HuH-7.5 (cell line): ENCODE measurements around the gene RPL12.
A peak's percentile ranks its signal among the peaks of the same experiment; 100 is the strongest.

Source experiments
- DNase-seq: peaks from one replicate; pipeline ENCODE4 v3.0.0; 2011; ENCODE audit warnings: low spot score

RPL12 gene

GRCh38 chr9:127450830-127451607 is at the start of gene RPL12, which contains the start of gene LRSAM1:
Gene RPL12 (minus strand): TSS chr9:127451406. CDS start chr9:127451317, 89 bp downstream.
Gene LRSAM1 (plus strand): TSS chr9:127451510. CDS start chr9:127454528, 3,018 bp downstream.
- DNase-seq, result peak; percentile 89

- DNase-seq, result no peak
Measured at GRCh38 chr9:127500862-127501261, 49.7 kb upstream of the RPL12 start.

GRCh38 chr9:127500399-127500798 is 49.2 kb upstream of the RPL12 start:
- DNase-seq, result no peak

- DNase-seq, result no peak
Measured at GRCh38 chr9:127498298-127498697, 47.1 kb upstream of the RPL12 start.

DNA sequence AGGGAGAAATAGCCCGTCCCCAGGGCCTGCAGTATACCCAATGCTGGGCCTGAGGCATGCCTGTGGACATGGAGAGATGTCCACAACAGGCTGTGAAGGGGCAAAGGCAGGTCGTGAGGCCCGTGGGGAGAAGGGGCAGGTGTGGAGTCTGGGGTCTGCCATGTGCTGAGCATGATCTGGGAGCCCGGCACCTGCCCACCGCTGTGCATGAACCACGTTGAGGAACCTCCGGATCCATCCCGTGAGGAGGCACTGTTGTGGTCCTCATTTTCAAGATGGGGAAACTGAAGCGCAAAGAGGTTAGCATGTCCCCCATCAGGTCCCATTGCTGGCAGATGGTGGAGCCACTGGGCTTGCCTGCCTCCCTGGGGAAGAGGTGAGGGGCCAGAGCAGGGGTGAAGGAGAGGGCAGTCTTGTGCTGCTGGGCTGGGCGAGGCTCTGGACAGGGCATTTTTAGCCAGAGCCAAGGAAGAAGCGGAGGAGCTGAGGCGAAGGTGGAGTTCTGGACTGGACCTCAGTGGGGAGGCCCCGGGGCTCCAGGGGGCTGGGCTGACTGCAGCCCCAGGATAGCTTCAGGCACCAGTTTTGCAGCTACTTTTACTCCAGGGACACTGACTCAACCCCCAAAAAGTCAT is 46.6 kb upstream of the RPL12 start:
- no peak for DNase-seq

GRCh38 chr9:127496974-127497373 is 45.8 kb upstream of the RPL12 start:
- DNase-seq, result no peak

GRCh38 chr9:127495884-127496555 is 44.8 kb upstream of the RPL12 start:
- no peak for DNase-seq

GRCh38 chr9:127494304-127494702 is 43.1 kb upstream of the RPL12 start:
- no peak for DNase-seq

DNA sequence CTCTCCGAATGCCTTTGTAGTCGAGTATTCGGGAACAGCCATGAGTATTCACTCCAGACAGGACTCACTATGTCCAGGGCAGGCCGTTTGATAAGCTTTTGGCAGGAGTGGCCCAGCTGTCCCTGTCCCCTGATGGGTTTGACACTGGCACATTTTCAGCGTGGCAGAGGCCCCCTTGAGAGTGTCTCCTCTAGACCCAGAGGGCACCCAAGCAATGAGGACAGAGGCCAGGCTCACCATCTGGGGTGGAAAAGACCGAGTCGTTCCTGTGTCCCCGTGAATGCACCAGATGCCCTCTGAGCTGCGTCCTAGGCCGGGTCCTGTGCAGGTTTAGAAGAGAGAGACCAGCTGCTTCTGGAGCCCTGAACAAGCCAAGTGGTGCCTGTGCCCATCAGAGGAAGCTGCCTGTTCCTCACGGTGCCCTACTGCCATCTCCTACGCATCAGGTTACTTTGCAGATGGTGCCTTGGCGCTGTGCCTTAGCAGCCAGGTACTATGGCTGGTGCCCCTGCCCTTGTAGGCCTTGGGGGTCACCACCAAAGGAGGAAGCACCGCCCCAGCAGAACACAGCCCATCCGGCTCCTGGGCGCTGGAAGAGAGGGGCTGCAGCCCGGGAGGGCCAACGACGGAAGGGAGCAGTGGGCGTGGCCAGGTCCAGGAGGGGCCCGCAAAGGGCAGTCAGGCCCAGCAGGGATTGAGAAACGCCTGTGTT is 42.5 kb upstream of the RPL12 start:
- DNase-seq, result no peak

- no peak for DNase-seq
Measured at GRCh38 chr9:127492616-127493015, 41.4 kb upstream of the RPL12 start.

DNA sequence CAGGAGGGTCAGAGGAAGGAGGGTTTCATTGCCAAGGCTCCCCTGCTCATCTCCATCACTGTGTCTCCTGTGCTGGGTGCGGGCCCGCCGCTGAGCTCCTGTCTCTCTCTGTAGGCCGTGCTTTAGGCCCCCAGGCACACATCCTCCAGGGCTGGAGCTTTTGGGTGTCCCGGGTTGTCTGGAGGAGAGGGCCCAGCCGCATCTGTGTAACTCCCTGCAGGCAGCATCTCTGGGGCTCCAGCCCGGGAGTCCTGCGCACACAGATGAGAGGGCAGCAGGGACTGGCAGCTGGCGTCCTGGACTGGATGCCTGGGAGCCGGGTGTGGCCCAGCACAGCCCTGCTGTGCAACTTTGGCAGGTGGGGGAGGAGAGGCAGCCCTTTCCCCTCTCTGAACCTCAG is 40.3 kb upstream of the RPL12 start:
- no peak for DNase-seq

- DNase-seq, result no peak
Measured at GRCh38 chr9:127490535-127491230, 39.5 kb upstream of the RPL12 start.

- DNase-seq, result no peak
Measured at GRCh38 chr9:127489471-127490115, 38.4 kb upstream of the RPL12 start.

DNA sequence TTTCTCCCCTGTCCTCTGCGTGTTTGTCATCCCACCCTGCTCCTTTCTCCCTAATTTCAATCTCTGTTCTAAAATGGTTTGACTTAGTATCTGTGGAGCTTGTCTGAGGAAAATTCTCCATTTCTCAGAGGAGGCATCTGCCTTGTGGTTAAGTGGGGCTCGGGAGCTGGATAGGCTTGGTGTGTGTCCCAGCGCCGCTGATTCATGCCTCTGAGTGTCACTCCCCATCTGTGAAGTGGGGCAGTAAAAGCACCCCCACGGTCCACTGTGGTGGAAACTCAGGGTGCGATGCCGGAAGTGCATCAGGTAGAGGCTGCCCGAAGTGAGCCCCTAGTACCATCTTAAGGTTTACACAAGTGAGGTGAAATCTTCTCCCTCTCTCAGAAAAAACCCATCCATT is 37.7 kb upstream of the RPL12 start:
- DNase-seq, result no peak

DNA sequence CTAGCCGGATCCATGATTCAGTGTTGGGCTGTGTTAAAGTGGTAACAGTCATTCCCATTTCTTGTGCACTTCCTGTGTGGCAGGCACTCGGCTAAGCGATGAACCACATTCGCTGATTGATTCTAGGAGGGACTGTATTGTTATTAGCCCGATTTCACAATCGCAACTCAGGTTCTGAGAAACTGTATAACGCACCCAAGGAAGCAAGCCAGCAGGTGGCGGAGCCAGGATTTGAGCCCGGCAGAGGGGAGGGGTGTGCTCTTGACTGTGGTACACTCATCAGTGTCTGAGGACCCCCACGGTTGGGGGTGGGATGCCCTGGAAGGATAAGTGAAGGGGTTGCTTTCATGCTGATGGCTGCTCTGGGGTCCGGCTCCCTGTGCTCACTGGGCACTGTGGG is 34.8 kb upstream of the RPL12 start:
- no peak for DNase-seq

DNA sequence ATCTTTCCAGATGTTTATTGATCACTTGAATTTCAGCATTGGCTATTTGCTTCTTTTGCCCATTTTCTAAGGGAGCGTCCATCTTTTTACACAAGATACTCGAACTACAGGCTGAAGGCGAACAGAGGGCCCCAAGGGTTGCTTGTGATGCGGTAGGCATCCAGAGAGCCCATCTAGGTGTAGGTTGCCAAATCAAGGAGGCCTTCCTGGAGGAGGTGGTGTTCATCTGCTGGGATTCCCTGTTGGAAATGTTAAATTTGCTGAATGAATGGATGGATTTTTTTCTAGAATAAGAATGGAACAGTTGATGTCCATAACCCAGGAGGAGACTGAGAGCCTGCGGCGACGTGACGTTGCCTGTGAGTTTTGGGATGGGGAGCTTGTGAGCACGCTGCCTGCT is 31.5 kb upstream of the RPL12 start:
- DNase-seq, result no peak

- no peak for DNase-seq
Measured at GRCh38 chr9:127479507-127480081, 28.4 kb upstream of the RPL12 start.

DNA sequence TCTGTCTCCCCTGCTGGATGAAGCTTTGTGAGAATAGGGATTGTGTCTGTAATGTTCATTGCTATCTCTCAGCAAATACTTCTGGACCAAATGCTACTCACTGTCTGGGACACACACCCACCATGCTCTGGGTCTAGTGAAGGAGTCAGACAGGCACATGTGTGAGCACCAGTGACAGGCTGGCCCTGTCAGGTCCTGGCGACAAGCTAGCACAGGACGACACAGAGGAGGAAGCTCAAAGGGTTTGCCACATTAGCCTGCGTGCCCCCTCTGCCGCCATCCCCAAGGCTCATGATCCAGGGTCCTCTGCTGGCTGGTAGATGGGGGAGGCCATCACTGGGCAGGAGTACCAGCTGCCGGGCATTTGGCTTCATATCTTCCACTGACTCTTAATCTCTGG is 23.4 kb upstream of the RPL12 start:
- DNase-seq, result no peak

DNA sequence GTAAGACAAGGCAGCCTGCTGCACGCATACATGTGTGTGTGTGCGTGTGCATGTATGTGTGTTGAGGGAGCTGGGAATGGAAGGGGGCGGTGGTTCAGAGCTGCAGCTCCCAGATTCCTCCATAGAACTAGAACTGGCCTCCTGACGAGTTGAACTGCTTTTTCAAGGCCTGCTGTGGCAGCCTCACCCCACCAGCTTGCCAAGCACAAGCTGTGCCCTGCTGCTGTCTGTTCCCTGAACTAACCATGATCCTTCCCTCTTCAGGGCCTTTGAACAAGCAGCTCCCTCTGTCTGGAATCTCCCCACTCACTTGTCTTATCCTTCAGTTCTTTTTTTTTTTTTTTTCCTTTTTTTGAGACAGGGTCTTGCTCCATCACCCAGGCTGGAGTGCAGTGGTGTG is 22.7 kb upstream of the RPL12 start:
- DNase-seq, result no peak

DNA sequence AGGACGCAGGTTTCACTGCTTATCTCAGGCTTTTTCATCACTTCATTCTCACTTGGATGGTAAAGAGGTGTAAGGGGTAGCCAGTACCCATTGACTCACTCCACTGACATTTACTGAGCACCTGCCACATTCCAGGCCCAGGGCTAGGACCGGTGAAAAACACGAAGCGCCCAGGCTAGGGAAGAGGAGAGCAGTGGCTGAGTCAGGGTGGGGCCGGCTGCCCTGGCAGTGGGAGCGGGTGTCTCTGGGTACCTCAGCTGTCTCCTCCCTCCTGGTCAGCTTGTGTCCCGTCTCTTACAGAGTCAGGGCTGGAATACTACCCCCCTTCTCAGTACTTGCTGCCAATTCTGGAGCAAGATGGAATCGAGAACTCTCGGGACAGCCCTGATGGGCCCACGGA is 22.3 kb upstream of the RPL12 start:
- no peak for DNase-seq

- DNase-seq, result no peak
Measured at GRCh38 chr9:127470662-127471061, 19.5 kb upstream of the RPL12 start.
